SJCRH30 (cell line): Measurements from ENCODE around the gene CLK1. TPM values are rescaled to one million over a fixed set of nuclear protein-coding genes. Genes with fewer than 3 reads are reported as not detected.
A peak's percentile ranks its signal among the peaks of the same experiment; 100 is the strongest.

Experiments used
- DNase-seq, 2 experiments: peaks; one replicate each; pipeline ENCODE4 v3.0.0-alpha.2; 2015 to 2020
- H3K27ac ChIP-seq: fragments of 250-450 bp; sonication (Bioruptor Pico); 2 replicates; pipeline ENCODE4 v1.5.1; 2020; ENCODE audit warnings: mild to moderate bottlenecking, moderate library complexity
- H3K27me3 ChIP-seq: fragments of 250-450 bp; sonication (Bioruptor Pico); 2 replicates; pipeline ENCODE4 v1.5.1; 2020; ENCODE audit warnings: mild to moderate bottlenecking, moderate library complexity
- H3K36me3 ChIP-seq: fragments of 250-450 bp; sonication (Bioruptor Pico); 2 replicates; pipeline ENCODE4 v1.5.1; 2020; ENCODE audit warnings: mild to moderate bottlenecking, moderate library complexity
- H3K4me1 ChIP-seq: fragments of 250-450 bp; sonication (Bioruptor Pico); 2 replicates; pipeline ENCODE4 v1.5.1; 2020; ENCODE audit warnings: mild to moderate bottlenecking, moderate library complexity
- H3K4me3 ChIP-seq: fragments of 250-450 bp; sonication (Bioruptor Pico); 2 replicates; pipeline ENCODE4 v1.5.1; 2020; ENCODE audit warnings: mild to moderate bottlenecking, moderate library complexity
- H3K9me3 ChIP-seq: fragments of 250-450 bp; sonication (Bioruptor Pico); replicated peaks from 2 replicates; pipeline ENCODE4 v1.5.1; 2020; ENCODE audit warnings: mild to moderate bottlenecking, moderate library complexity
- total RNA-seq: library from RNA; depleted of rRNA; stranded (reverse); fragments of >200 nt; shearing (Covaris generic); gene quantifications from 2 replicates; pipeline ENCODE4 v1.2.3, GENCODE V29; 2014

CLK1 gene
- total RNA-seq, 1 experiment from 2014 or later: 86.3 TPM

DNA sequence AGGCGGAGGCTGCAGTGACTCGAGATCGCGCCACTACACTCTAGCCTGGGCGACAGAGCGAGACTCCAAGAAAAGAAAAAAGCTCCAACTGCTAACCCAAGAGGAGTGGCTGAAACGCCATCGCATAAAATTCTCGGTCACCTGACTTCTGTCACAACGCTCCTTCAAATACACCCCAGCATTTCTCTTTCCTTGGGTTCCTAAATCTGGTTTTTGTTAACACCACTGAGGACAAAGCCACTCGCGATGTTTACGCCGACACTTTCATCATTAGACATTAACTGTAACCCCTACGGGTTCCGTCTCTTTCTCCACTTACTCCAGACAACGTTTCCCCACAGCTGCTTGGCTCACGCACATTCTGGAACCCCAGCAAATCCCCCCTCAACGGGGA lies 679 bp downstream of the CLK1 start:
- H3K36me3 ChIP-seq: peaks cover 42% of the 10 kb centered on the region
- no peaks in the 10 kb centered on the region for H3K9me3 ChIP-seq
- peak in 1 of 2 experiments; percentile 19 for DNase-seq
- H3K4me3 ChIP-seq: peak overlapping the region; percentile 97
- peaks cover 5% of the 10 kb centered on the region; the same call in 1 of the 2 replicates for H3K4me1 ChIP-seq
- peak overlapping the region; percentile 100 for H3K27ac ChIP-seq
- H3K27me3 ChIP-seq: no peaks in the 10 kb centered on the region

DNA sequence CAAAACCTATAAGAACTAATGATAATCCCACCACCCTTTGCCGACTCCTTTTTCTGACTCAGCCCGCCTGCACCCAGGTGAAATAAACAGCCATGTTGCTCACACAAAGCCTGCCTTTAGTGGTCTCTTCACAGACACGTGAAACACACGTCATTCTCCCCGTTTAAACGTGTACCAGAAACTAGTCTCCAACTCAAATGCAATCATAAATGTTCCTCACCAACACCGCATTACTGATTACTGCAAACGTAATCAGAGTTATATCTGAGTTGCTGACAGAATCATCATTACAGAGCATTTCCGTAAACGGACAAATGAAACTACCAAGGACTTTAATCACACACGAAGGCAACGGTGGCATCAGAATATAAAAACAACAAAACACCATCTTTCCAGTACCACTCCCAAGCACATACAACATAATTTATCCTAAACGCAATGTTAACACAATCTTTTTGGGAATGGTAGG lies 1.9 kb downstream of the CLK1 start:
- peaks cover 54% of the 10 kb centered on the region for H3K36me3 ChIP-seq
- H3K9me3 ChIP-seq: no peaks in the 10 kb centered on the region
- H3K27ac ChIP-seq: peak overlapping the region; percentile 100
- peak overlapping the region; percentile 97 for H3K4me3 ChIP-seq
- peak; percentile 14 to 47 for DNase-seq
- no peaks in the 10 kb centered on the region for H3K27me3 ChIP-seq
- peaks cover 5% of the 10 kb centered on the region; the same call in 1 of the 2 replicates for H3K4me1 ChIP-seq

DNA sequence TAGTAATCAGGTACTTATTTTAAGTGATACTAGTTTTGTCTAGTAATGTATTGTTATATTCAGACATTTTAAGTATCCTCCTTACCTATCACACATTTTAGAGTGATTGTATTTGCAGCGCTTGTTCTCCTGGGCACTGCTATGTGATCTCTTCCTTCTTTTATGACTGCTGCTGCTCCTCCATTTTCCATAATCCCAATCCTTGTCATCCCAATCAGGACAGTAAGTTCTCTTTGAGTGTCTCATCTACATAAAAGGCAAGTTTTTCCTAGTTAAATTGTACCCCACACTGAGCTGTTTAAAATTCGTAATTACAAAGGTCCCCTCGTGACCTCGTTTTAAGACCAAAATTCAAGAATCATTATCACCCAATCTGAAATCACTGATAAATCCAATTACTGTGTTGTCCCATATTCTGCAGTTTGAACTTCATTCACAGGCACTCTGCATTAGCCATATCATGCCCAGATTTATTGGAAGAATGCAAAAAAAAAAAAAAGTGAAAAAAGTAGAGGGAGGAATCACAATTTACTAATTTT lies 2.8 kb downstream of the CLK1 start:
- Histone ChIP-seq H3K9me3 (no peaks in the 10 kb centered on the region), H3K27ac (no peak overlapping the region), H3K36me3 (peaks cover 63% of the 10 kb centered on the region), H3K4me1 (peaks cover 5% of the 10 kb centered on the region; the same call in 1 of the 2 replicates), H3K4me3 (peak overlapping the region; percentile 97), H3K27me3 (no peaks in the 10 kb centered on the region)
- no peak for DNase-seq

DNA sequence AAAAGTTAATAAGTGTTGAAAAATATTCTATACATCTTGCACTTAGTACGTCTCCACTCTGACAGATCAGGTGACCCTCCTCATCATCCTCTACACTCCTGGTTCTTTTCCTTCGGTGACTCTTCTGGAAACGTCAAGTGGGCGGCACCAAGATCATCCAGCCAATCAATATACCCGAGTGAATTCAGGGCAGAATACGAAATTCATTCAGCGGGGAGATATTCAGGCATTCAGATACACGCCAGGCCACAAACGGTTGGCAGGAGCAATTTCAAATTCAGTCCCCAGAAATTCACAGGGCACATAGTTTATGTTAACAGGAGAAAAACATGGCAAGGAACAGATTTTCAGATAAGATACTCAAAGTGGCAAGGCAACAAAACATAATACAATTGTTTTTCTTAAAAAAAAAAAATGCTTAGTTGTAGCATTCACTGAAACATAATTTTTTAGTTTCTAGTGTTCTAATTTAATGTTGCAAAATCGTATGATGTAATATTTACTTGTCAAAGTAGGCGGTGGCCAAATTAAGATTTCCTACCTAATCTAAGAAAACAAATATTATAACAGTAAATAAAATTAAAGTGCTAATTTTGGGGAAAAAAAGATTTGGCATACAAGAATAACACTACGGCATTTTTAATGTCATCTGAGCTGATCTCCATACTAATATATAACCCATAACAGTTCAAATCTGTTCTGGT lies 4.2 kb downstream of the CLK1 start:
- Histone ChIP-seq H3K4me1 (peaks cover 5% of the 10 kb centered on the region; the same call in 1 of the 2 replicates), H3K9me3 (no peaks in the 10 kb centered on the region), H3K4me3 (no peak overlapping the region), H3K27ac (no peak overlapping the region), H3K27me3 (no peaks in the 10 kb centered on the region), H3K36me3 (peaks cover 77% of the 10 kb centered on the region)
- no peak for DNase-seq

DNA sequence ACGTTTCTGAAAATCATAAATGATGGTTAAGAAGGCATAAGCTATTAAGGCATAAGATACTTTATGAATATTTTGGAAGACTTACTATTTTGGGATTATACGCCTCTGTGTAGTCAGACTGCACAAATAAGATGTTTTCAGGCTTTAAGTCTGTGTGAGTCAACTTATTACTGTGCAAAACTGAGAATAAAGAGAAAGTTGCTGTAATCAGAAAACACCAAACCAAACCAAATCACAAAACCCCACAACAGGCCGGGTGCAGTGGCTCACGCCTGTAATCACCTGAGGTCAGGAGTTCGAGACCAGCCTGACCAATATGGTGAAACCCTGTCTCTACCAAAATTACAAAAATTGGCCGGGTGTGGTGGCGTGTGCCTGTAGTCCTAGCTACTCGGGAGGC lies 7.7 kb downstream of the CLK1 start:
- Histone ChIP-seq H3K9me3 (no peaks in the 10 kb centered on the region), H3K27ac (no peak overlapping the region), H3K4me3 (no peak overlapping the region), H3K4me1 (peaks cover 4% of the 10 kb centered on the region; the same call in 1 of the 2 replicates), H3K27me3 (no peaks in the 10 kb centered on the region), H3K36me3 (peaks cover 98% of the 10 kb centered on the region)
- DNase-seq: no peak

DNA sequence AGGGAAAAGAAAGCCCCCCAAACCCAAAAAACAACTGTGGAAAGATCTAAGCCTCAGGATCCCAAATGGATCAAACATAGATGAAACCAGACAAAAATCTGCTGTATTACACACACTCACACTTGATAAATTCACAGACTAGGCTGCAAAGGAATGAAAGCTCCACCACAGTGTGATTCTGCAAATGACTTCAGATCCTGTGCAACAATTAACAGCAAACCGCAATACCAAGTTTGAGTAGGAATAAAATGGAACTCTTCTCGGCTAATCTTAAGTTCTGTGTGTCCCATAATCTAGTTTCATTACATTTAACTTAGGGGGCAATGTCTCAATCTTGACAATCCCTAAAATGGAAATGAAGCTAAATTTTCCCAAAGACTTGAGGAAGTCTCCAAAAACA lies 11.9 kb downstream of the CLK1 start:
- H3K4me1 ChIP-seq: no peaks in the 10 kb centered on the region
- H3K27me3 ChIP-seq: no peaks in the 10 kb centered on the region
- no peak for DNase-seq
- no peak overlapping the region for H3K4me3 ChIP-seq
- peaks cover 68% of the 10 kb centered on the region for H3K36me3 ChIP-seq
- H3K9me3 ChIP-seq: no peaks in the 10 kb centered on the region
- no peak overlapping the region for H3K27ac ChIP-seq

DNA sequence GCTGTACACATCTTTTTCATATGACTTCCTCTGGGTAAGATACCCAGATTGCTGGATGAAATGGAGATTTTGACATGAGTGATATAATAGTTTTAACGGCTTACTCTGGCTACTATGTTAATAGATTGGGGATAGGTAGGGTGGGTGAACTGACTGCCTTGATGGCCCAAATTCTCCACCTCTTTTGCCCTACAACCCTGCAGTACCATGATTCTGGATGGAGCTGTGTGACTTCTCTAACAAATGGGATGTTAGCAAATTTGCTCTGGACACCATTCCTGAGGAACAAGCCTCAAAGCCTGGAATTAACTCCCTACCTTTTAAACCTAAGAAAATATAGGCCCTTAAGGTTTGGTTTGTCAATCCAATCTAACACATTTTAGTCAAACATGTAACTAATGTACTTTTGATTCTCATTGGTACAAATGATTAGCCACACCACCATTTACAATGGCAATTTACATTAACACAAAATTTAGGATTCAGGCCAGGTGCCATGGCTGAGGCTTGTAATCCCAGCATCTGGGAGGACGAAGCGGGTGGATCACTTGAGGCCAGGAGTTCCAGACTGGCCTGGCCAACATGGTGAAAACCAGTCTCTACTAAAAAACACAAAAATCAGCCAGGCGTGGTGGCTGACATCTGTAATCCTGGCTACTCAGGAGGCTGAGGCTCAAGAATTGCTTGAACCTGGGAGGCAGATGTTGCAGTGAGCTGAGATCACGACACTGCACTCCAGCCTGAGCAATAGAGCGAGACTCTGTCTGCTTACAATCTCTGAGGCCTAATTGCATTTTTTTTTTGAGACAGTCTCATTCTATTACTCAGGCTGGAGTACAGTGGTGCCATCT lies 12.8 kb downstream of the CLK1 start:
- H3K27ac ChIP-seq: no peak overlapping the region
- peaks cover 58% of the 10 kb centered on the region for H3K36me3 ChIP-seq

DNA sequence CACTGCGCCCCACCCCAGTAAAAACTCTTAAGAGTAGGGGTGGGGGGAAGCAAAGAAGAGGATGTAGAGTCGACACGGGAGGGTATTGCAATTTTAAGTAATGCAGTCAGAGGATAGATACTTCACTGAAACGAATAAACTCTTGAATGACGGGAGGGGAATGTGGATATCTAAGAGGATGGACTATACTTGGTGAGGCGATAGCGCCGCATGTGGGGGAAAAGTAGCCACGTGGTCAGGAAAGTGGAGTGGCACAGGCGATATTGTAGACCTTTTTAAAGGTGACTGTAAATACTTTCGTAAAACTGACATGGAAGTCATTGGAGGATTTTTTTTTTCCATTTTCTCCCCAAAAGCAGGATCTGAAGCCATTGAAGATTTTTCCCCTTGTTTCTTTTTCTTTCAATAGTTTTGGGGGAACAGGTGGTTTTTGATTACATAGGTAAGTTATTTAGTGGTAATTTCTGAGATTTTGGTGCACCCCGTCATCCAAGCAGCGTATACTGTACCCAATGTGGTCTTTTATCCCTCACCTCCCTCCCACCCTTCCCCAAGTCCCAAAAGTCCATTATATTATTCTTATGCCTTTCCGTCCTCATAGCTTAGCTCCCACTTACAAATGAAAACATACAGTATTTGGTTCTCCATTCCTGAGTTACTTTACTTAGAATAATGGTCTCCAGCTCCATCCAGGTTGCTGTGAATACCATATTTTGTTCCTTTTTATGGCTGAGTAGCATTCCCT lies 13.8 kb downstream of the CLK1 start:
- Histone ChIP-seq H3K36me3 (peaks cover 49% of the 10 kb centered on the region), H3K27me3 (no peaks in the 10 kb centered on the region), H3K27ac (no peak overlapping the region), H3K4me1 (no peaks in the 10 kb centered on the region), H3K4me3 (no peak overlapping the region), H3K9me3 (no peaks in the 10 kb centered on the region)
- DNase-seq: no peak

More for the DNA sequence above, 12.8 kb downstream of the CLK1 start:
- H3K4me3 ChIP-seq: no peak overlapping the region
- no peaks in the 10 kb centered on the region for H3K4me1 ChIP-seq
- no peaks in the 10 kb centered on the region for H3K27me3 ChIP-seq
- H3K9me3 ChIP-seq: no peaks in the 10 kb centered on the region
- no peak for DNase-seq

DNA sequence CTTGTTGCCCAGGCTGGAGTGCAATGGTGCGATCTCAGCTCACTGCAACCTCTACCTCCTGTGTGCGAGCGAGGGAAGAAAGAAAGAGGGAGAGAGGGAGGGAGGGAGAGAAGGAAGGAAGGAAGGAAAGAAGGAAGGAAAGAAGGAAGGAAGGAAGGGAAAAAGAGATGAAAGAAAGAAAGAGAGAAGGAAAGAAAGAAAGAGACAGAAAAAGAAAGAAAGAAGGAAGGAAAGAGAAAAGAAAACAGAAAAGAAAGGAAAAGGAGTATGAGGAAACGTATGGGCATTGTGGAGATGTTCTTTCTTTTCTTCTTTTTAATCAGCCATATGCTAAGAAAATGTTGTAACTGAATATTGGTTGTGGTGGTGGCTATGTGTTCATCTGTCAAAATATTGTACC lies 16.5 kb downstream of the CLK1 start:
- no peak overlapping the region for H3K4me3 ChIP-seq
- no peak overlapping the region for H3K27ac ChIP-seq
- H3K4me1 ChIP-seq: no peaks in the 10 kb centered on the region
- no peaks in the 10 kb centered on the region for H3K27me3 ChIP-seq
- H3K9me3 ChIP-seq: no peaks in the 10 kb centered on the region
- peaks cover 23% of the 10 kb centered on the region for H3K36me3 ChIP-seq
- DNase-seq: no peak

DNA sequence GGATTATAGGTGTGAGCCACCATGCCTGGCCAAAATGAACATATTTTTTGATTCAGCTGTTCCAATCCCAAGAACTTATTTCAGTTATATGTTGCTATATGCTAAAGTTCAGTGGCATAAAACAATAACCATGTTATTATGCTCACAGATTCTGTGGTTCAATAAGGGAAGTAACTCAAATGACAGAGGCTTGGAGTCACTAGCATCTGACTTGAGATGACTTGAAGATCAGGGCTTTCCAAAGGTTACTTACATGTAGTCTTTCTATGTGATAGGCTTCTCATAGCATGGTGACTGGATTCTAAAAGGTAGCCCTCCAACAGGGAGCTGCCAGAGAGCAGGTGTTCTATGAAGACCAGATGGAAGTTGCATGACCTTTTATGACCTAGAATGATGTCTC lies 17.2 kb downstream of the CLK1 start:
- no peak for DNase-seq
- peaks cover 16% of the 10 kb centered on the region for H3K36me3 ChIP-seq
- H3K4me3 ChIP-seq: no peak overlapping the region
- H3K9me3 ChIP-seq: no peaks in the 10 kb centered on the region
- no peaks in the 10 kb centered on the region for H3K27me3 ChIP-seq
- H3K27ac ChIP-seq: no peak overlapping the region
- H3K4me1 ChIP-seq: no peaks in the 10 kb centered on the region

DNA sequence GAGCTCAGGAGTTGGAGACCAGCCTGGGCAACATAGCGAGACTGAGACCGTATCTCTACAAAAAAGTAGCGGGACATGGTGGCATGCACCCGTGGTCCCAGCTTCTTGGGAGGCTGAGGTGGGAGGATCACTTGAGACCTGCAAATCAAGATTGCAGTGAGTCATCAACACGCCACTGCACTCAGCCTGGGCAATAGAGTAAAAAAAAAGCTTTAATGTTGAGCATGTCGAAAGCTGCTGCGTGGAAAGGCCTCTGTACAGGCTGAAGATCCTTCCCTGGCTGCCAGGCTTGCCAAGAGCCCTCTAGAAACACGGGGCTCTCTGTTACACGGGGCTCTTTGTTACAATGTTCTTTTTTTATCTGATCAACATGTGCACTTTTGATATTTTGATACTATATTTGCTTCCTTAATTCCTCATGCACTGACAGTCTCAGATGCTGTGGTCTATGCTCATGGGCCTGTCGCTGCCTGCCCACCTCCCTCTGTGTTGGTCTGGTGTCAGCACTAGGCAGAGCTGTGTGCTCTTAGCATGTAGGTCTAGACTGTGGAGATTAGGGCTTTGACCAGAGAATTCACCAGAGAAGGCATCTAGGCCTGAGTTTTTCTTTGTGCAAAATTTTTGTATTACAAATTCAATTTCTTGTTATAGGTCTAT lies 18.7 kb downstream of the CLK1 start:
- no peaks in the 10 kb centered on the region for H3K9me3 ChIP-seq
- H3K36me3 ChIP-seq: peaks cover 2% of the 10 kb centered on the region; the same call in 1 of the 2 replicates
- no peaks in the 10 kb centered on the region for H3K27me3 ChIP-seq
- H3K27ac ChIP-seq: no peak overlapping the region
- no peak overlapping the region for H3K4me3 ChIP-seq
- no peaks in the 10 kb centered on the region for H3K4me1 ChIP-seq
- no peak for DNase-seq

DNA sequence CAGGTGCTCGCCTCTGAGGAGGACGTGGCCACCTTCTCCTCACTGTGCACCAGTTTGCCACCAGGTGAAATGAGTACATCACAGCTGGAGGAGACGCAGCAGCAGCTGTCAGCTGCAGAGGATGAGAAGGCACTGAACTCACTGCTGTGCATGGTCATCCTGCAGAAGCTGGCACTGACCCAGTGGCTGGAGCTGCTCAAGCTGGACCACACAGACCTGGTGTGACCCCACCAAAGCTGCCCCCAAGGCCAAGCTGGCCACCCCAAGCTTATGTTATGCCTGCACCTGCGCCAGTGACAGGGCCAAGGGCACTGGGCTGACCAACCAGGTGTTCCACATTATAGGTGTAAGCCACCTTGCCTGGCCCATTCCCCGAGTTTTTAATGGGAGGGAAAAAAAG lies 19.3 kb downstream of the CLK1 start:
- H3K36me3 ChIP-seq: no peaks in the 10 kb centered on the region; the same call in 1 of the 2 replicates
- no peak for DNase-seq

DNA sequence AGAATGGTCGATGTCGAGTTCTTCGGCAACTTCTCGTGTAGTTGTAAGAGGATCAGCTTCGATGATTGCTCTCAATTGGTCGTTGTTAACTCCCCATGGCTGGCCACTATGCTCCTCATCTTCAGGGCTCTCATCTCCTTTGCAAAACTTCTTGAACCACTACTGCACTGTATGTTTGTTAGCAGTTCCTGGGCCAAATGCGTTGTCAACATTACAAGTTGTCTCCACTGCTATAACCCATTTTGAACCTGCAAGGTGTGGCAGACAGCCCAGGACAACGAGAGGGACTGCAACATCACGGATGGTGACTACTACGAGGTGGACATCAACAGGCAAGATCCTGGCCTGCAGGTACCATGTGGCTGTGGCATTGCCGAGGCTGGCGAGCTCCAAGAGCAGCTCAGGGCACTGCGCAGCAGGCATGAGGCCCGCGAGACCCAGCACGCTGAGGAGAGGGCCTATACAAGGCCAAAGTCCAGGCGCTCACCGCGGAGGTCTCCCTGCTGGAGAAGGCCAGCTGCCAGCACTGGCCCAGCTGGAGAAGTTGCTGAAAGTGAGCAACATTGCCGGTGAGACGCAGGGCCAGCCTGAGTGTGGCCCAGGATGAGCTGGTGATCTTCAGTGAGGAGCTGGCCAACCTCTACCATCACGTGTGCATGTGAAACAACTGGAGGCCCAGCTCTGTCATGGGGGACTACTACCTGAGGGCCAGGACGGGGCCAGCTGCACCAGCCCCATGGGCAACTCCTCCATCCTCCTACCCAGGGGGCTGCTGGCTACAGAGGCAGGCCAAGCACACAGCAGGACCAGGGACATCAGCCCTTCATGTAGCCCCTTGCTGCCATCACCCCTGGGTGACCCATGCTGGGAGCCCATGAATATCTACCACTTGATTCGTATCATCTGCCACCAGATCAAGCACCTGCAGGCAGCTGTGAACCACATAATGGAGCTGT lies 20.2 kb downstream of the CLK1 start:
- Histone ChIP-seq H3K27ac (no peak overlapping the region), H3K36me3 (no peaks in the 10 kb centered on the region; the same call in 1 of the 2 replicates)
- DNase-seq: no peak

More for the DNA sequence above, 19.3 kb downstream of the CLK1 start:
- no peak overlapping the region for H3K4me3 ChIP-seq
- H3K9me3 ChIP-seq: no peaks in the 10 kb centered on the region
- H3K27me3 ChIP-seq: no peaks in the 10 kb centered on the region
- H3K4me1 ChIP-seq: no peaks in the 10 kb centered on the region
- H3K27ac ChIP-seq: no peak overlapping the region

More for the DNA sequence above, 20.2 kb downstream of the CLK1 start:
- Histone ChIP-seq H3K27me3 (no peaks in the 10 kb centered on the region), H3K4me1 (no peaks in the 10 kb centered on the region), H3K9me3 (no peaks in the 10 kb centered on the region), H3K4me3 (no peak overlapping the region)
